ENCODE measurements around the gene OR7C1. TPM values are rescaled to one million over a fixed set of nuclear protein-coding genes. Genes with fewer than 3 reads are reported as not detected.
"Not testable (repeated sequence)": the region's sequence is repeated elsewhere in the genome, so short reads cannot be mapped to it uniquely, and the experiment has no call there.

The OR7C1 gene
- total RNA-seq, 2 donors from 2014 or later, result not detected

GRCh38 chr19:14804765-14805164 lies 30.2 kb downstream of the OR7C1 start:
- DNase-seq (ENCODE audit: low spot score) (no peak), ATAC-seq (ENCODE audit: insufficient number of reproducible peaks, low FRiP score, low read depth) (no peak)
- Histone ChIP-seq H3K9me3 (no peaks in the 10 kb centered on the region), H3K4me3 (no peak overlapping the region), H3K36me3 (no peaks in the 10 kb centered on the region), H3K27ac (no peak overlapping the region), H3K27me3 (replicated peaks; ENCODE audit: insufficient read depth) (no peaks in the 10 kb centered on the region), H3K4me1 (ENCODE audit: control insufficient read depth in 1 of 2, low read depth in 2 of 2) (no peaks in the 10 kb centered on the region)
- TF ChIP-seq CTCF (IDR thresholded peaks at IDR 0.05), result no peak

- no peaks in the 10 kb centered on the region for H3K4me1 ChIP-seq (ENCODE audit: control insufficient read depth in 1 of 2, low read depth in 2 of 2)
- no peaks in the 10 kb centered on the region for H3K27me3 ChIP-seq (replicated peaks; ENCODE audit: insufficient read depth)
- no peak overlapping the region for H3K27ac ChIP-seq
- H3K4me3 ChIP-seq, result no peak overlapping the region
- H3K9me3 ChIP-seq, result no peaks in the 10 kb centered on the region
- DNase-seq (ENCODE audit: low spot score) (no peak), ATAC-seq (ENCODE audit: insufficient number of reproducible peaks, low FRiP score, low read depth) (no peak)
- no peaks in the 10 kb centered on the region for H3K36me3 ChIP-seq
- TF ChIP-seq CTCF (IDR thresholded peaks at IDR 0.05), result no peak
These were observed 36.2 kb downstream of the OR7C1 start for GRCh38 chr19:14798760-14799159.

- no peaks in the 10 kb centered on the region for H3K9me3 ChIP-seq
- H3K27me3 ChIP-seq (replicated peaks; ENCODE audit: insufficient read depth), result no peaks in the 10 kb centered on the region
- TF ChIP-seq CTCF (IDR thresholded peaks at IDR 0.05), result no peak
- no peak for DNase-seq (ENCODE audit: low spot score)
- no peak for ATAC-seq (ENCODE audit: insufficient number of reproducible peaks, low FRiP score, low read depth)
- no peak overlapping the region for H3K4me3 ChIP-seq
- H3K27ac ChIP-seq, result no peak overlapping the region
- no peaks in the 10 kb centered on the region for H3K4me1 ChIP-seq (ENCODE audit: control insufficient read depth in 1 of 2, low read depth in 2 of 2)
- no peaks in the 10 kb centered on the region for H3K36me3 ChIP-seq
These were observed 39.0 kb downstream of the OR7C1 start for GRCh38 chr19:14796021-14796420.

GRCh38 chr19:14795078-14795721 lies 39.8 kb downstream of the OR7C1 start:
- Histone ChIP-seq H3K4me1 (ENCODE audit: control insufficient read depth in 1 of 2, low read depth in 2 of 2) (no peaks in the 10 kb centered on the region), H3K9me3 (no peaks in the 10 kb centered on the region), H3K36me3 (no peaks in the 10 kb centered on the region), H3K4me3 (no peak overlapping the region), H3K27ac (no peak overlapping the region), H3K27me3 (replicated peaks; ENCODE audit: insufficient read depth) (no peaks in the 10 kb centered on the region)
- no peak for DNase-seq (ENCODE audit: low spot score)
- no peak for TF ChIP-seq CTCF (IDR thresholded peaks at IDR 0.05)
- no peak for ATAC-seq (ENCODE audit: insufficient number of reproducible peaks, low FRiP score, low read depth)

GRCh38 chr19:14792250-14792649 lies 42.7 kb downstream of the OR7C1 start:
- not testable (repeated sequence) for H3K4me3 ChIP-seq; ATAC-seq (ENCODE audit: insufficient number of reproducible peaks, low FRiP score, low read depth); H3K27ac ChIP-seq; H3K27me3 ChIP-seq (replicated peaks; ENCODE audit: insufficient read depth); H3K4me1 ChIP-seq (ENCODE audit: control insufficient read depth in 1 of 2, low read depth in 2 of 2); H3K9me3 ChIP-seq; H3K36me3 ChIP-seq; DNase-seq (ENCODE audit: low spot score)

GRCh38 chr19:14786421-14786851 lies 48.5 kb downstream of the OR7C1 start:
- no peaks in the 10 kb centered on the region for H3K36me3 ChIP-seq
- no peaks in the 10 kb centered on the region for H3K27me3 ChIP-seq (replicated peaks; ENCODE audit: insufficient read depth)
- no peaks in the 10 kb centered on the region for H3K4me1 ChIP-seq (ENCODE audit: control insufficient read depth in 1 of 2, low read depth in 2 of 2)
- H3K27ac ChIP-seq, result no peak overlapping the region
- TF ChIP-seq CTCF (IDR thresholded peaks at IDR 0.05), result peak; percentile 10
- no peak overlapping the region for H3K4me3 ChIP-seq
- ATAC-seq (ENCODE audit: insufficient number of reproducible peaks, low FRiP score, low read depth), result no peak
- H3K9me3 ChIP-seq, result no peaks in the 10 kb centered on the region
- DNase-seq (ENCODE audit: low spot score), result no peak

GRCh38 chr19:14785102-14785793 lies 49.7 kb downstream of the OR7C1 start:
- not testable (repeated sequence) for H3K27me3 ChIP-seq (replicated peaks; ENCODE audit: insufficient read depth); H3K27ac ChIP-seq; H3K36me3 ChIP-seq; H3K9me3 ChIP-seq; H3K4me1 ChIP-seq (ENCODE audit: control insufficient read depth in 1 of 2, low read depth in 2 of 2); H3K4me3 ChIP-seq; ATAC-seq (ENCODE audit: insufficient number of reproducible peaks, low FRiP score, low read depth); DNase-seq (ENCODE audit: low spot score)

- not testable (repeated sequence) for H3K36me3 ChIP-seq; H3K4me1 ChIP-seq (ENCODE audit: control insufficient read depth in 1 of 2, low read depth in 2 of 2); ATAC-seq (ENCODE audit: insufficient number of reproducible peaks, low FRiP score, low read depth); H3K27ac ChIP-seq; H3K9me3 ChIP-seq; DNase-seq (ENCODE audit: low spot score); H3K27me3 ChIP-seq (replicated peaks; ENCODE audit: insufficient read depth); H3K4me3 ChIP-seq
These were observed 50.3 kb downstream of the OR7C1 start for GRCh38 chr19:14784730-14785101.
